H1 (cell line): ENCODE results near the gene GRM7. TPM values are rescaled to one million over a fixed set of nuclear protein-coding genes. Genes with fewer than 3 reads are reported as not detected.

Source experiments
- CTCF ChIA-PET: fragments of 300-600 bp; sonication (Branson Sonifier 250); formaldehyde crosslinking; loops from one replicate; lab custom pipeline; 2021; ENCODE audit not compliant: partially characterized antibody; lab: Charles Lee
- POLR2A ChIA-PET: fragments of 300-600 bp; sonication (Branson Sonifier 250); formaldehyde crosslinking; loops from one replicate; lab custom pipeline; 2021; ENCODE audit warnings: inconsistent platforms; ENCODE audit not compliant: partially characterized antibody; lab: Charles Lee
- DNase-seq, 2 experiments: peaks; one replicate each; pipeline versions ENCODE4 v3.0.0 to v3.0.0-alpha.2; 2010 to 2022; ENCODE audit warnings: low spot score in 2 of 2, low read depth in 1 of 2, mixed read lengths in 1 of 2
- FAIRE-seq: peaks from 2 replicates; lab custom pipeline; 2011; peaks lifted over from hg19 to GRCh38; lab: Jason Lieb, UNC
- H2AFZ ChIP-seq: 2 replicates; pipeline ENCODE4 v1.8.1; 2012; ENCODE audit warnings: low read length, inconsistent platforms
- H2AK5ac ChIP-seq: 2 replicates; pipeline ENCODE4 v1.6.1; 2013; ENCODE audit warnings: low read depth, low read length
- H2BK120ac ChIP-seq: replicated peaks from 2 replicates; pipeline ENCODE3; 2013; ENCODE audit warnings: low read depth, low read length, inconsistent platforms
- H2BK12ac ChIP-seq: 2 replicates; pipeline ENCODE4 v1.6.1; 2013; ENCODE audit warnings: low read depth, low read length
- H2BK15ac ChIP-seq: 2 replicates; pipeline ENCODE4 v1.6.1; 2013; ENCODE audit warnings: low read length
- H2BK20ac ChIP-seq: 2 replicates; pipeline ENCODE4 v1.6.1; 2013; ENCODE audit warnings: low read length
- H2BK5ac ChIP-seq: 2 replicates; pipeline ENCODE4 v1.6.1; 2013; ENCODE audit warnings: low read depth, low read length
- H3K14ac ChIP-seq: 2 replicates; pipeline ENCODE4 v1.6.1; 2013; ENCODE audit warnings: inconsistent platforms; ENCODE audit not compliant: insufficient read length
- H3K18ac ChIP-seq: 2 replicates; pipeline ENCODE4 v1.6.1; 2013; ENCODE audit warnings: low read length; ENCODE audit errors: extremely low read depth
- H3K23ac ChIP-seq: 2 replicates; pipeline ENCODE4 v1.6.1; 2013; ENCODE audit warnings: inconsistent platforms; ENCODE audit not compliant: insufficient read length
- H3K23me2 ChIP-seq: 2 replicates; pipeline ENCODE4 v1.6.1; 2013; ENCODE audit warnings: low read depth, low read length
- H3K27ac ChIP-seq: 2 replicates; pipeline ENCODE4 v1.6.1; 2011; ENCODE audit warnings: low read depth, low read length, inconsistent platforms
- H3K27me3 ChIP-seq, 4 experiments: replicated peaks in 1 of 4; 1 replicate in 1 of 4; 2 replicates in 3 of 4; pipeline versions ENCODE4 v1.6.1 to v1.8.1; 2011 to 2013; ENCODE audit warnings: low read length in 3 of 4, mild to moderate bottlenecking in 3 of 4, inconsistent platforms in 2 of 4, mixed read lengths in 2 of 4, moderate library complexity in 1 of 4; ENCODE audit not compliant: control insufficient read depth in 3 of 4, insufficient read depth in 3 of 4; ENCODE audit errors: extremely low read depth in 1 of 4
- H3K36me3 ChIP-seq, 4 experiments: 2 replicates each; pipeline versions ENCODE4 v1.6.1 to v1.8.1; 2011 to 2013; ENCODE audit warnings: mild to moderate bottlenecking in 4 of 4, low read length in 3 of 4, moderate library complexity in 2 of 4, control low read depth in 1 of 4, inconsistent platforms in 1 of 4; ENCODE audit not compliant: insufficient read depth in 4 of 4, control insufficient read depth in 2 of 4
- H3K4ac ChIP-seq: replicated peaks from 2 replicates; pipeline ENCODE3; 2013; ENCODE audit warnings: low read length, low read depth, mixed read lengths, inconsistent platforms; ENCODE audit not compliant: insufficient read length
- H3K4me1 ChIP-seq, 4 experiments: replicated peaks in 1 of 4; 1 replicate in 1 of 4; 2 replicates in 3 of 4; pipeline versions ENCODE4 v1.6.1 to v1.8.1; 2011 to 2013; ENCODE audit warnings: low read length in 3 of 4, inconsistent platforms in 2 of 4, mixed read lengths in 1 of 4; ENCODE audit not compliant: insufficient read depth in 4 of 4, control insufficient read depth in 3 of 4
- H3K4me2 ChIP-seq, 2 experiments: 2 replicates each; pipeline versions ENCODE4 v1.6.1 to v1.8.1; 2011 to 2013; ENCODE audit warnings: low read depth in 2 of 2, low read length in 2 of 2, control low read depth in 1 of 2, inconsistent platforms in 1 of 2, mild to moderate bottlenecking in 1 of 2; ENCODE audit not compliant: insufficient read depth in 1 of 2
- H3K4me3 ChIP-seq, 4 experiments: fragments of 200-600, 300-600 bp in 1 of 4; sonication (generic), shearing (Covaris generic), sonication (Bioruptor Twin) in 1 of 4; 2 replicates each; pipeline versions ENCODE4 v1.5.1 to v1.8.1; 2011 to 2016; ENCODE audit warnings: low read length in 4 of 4, low read depth in 3 of 4, control low read depth in 2 of 4, inconsistent platforms in 2 of 4, mild to moderate bottlenecking in 2 of 4, mixed read lengths in 1 of 4, moderate library complexity in 1 of 4; ENCODE audit not compliant: insufficient read depth in 2 of 4; ENCODE audit errors: extremely low read depth in 1 of 4
- H3K56ac ChIP-seq: replicated peaks from 2 replicates; pipeline ENCODE3; 2013; ENCODE audit warnings: low read depth, mild to moderate bottlenecking, mixed read lengths, low read length, inconsistent platforms; ENCODE audit not compliant: insufficient read length
- H3K79me1 ChIP-seq: 2 replicates; pipeline ENCODE4 v1.6.1; 2013; ENCODE audit warnings: low read depth, low read length, control low read depth
- H3K79me2 ChIP-seq, 2 experiments: 2 replicates each; pipeline versions ENCODE4 v1.6.1 to v1.8.1; 2012 to 2013; ENCODE audit warnings: low read length in 2 of 2, mild to moderate bottlenecking in 2 of 2, inconsistent platforms in 1 of 2; ENCODE audit not compliant: insufficient read depth in 2 of 2, control insufficient read depth in 1 of 2
- H3K9ac ChIP-seq, 4 experiments: replicated peaks in 1 of 4; 1 replicate in 1 of 4; 2 replicates in 3 of 4; pipeline versions ENCODE4 v1.6.1 to v1.8.1; 2011 to 2013; ENCODE audit warnings: low read depth in 3 of 4, low read length in 3 of 4, control low read depth in 2 of 4, mild to moderate bottlenecking in 2 of 4, moderate library complexity in 2 of 4, inconsistent platforms in 1 of 4; ENCODE audit errors: extremely low read depth in 1 of 4
- H3K9me3 ChIP-seq, 2 experiments: 2 replicates each; pipeline versions ENCODE4 v1.6.1 to v1.8.1; 2012 to 2013; ENCODE audit warnings: mild to moderate bottlenecking in 2 of 2, moderate library complexity in 2 of 2, control low read depth in 1 of 2, inconsistent platforms in 1 of 2, low read depth in 1 of 2, low read length in 1 of 2, mixed read lengths in 1 of 2; ENCODE audit not compliant: insufficient read depth in 2 of 2
- H4K20me1 ChIP-seq, 2 experiments: replicated peaks in 1 of 2; 2 replicates each; pipeline versions ENCODE3 to v1.8.1; 2011 to 2013; ENCODE audit warnings: inconsistent platforms in 2 of 2, low read length in 2 of 2, mild to moderate bottlenecking in 1 of 2; ENCODE audit not compliant: insufficient read depth in 2 of 2, control insufficient read depth in 1 of 2
- H4K5ac ChIP-seq: 2 replicates; pipeline ENCODE4 v1.6.1; 2013; ENCODE audit warnings: low read length, low read depth, mixed read lengths, inconsistent platforms; ENCODE audit not compliant: insufficient read length
- H4K8ac ChIP-seq: 2 replicates; pipeline ENCODE4 v1.8.0; 2013; ENCODE audit warnings: mild to moderate bottlenecking, moderate library complexity, low read length, inconsistent platforms; ENCODE audit not compliant: insufficient read depth; ENCODE audit errors: extremely low read depth
- H4K91ac ChIP-seq: replicated peaks from 2 replicates; pipeline ENCODE3; 2013; ENCODE audit warnings: low read length, mixed read lengths, inconsistent platforms; ENCODE audit not compliant: insufficient read length
- BCL11A ChIP-seq, 2 experiments: IDR thresholded peaks; one replicate each; pipeline ENCODE4 v1.6.1; 2011; ENCODE audit warnings: low read depth in 2 of 2, low read length in 2 of 2, mild to moderate bottlenecking in 2 of 2
- CEBPB ChIP-seq: IDR thresholded peaks from 2 replicates; pipeline ENCODE4 v1.6.1; 2012; ENCODE audit warnings: low read depth, low read length
- CTCF ChIP-seq, 3 experiments: IDR thresholded peaks; 1 replicate in 2 of 3; 2 replicates in 1 of 3; pipeline versions ENCODE4 v1.5.1 to v1.6.1; 2011; ENCODE audit warnings: low read length in 3 of 3, mild to moderate bottlenecking in 3 of 3, inconsistent platforms in 2 of 3, low read depth in 1 of 3, moderate library complexity in 1 of 3; ENCODE audit not compliant: insufficient read depth in 1 of 3; ENCODE audit errors: control extremely low read depth in 1 of 3
- GABPA ChIP-seq: IDR thresholded peaks from 2 replicates; pipeline ENCODE4 v1.6.1; 2011; ENCODE audit warnings: mild to moderate bottlenecking, low read length, moderate library complexity, borderline replicate concordance; ENCODE audit not compliant: insufficient read depth
- RAD21 ChIP-seq, 2 experiments: IDR thresholded peaks in 1 of 2; conservative IDR thresholded peaks in 1 of 2; 2 replicates each; pipeline ENCODE4 v1.6.1; 2011; ENCODE audit warnings: low read depth in 2 of 2, low read length in 2 of 2, improper control_type of control experiment in 1 of 2, inconsistent platforms in 1 of 2, mild to moderate bottlenecking in 1 of 2, moderate library complexity in 1 of 2
- TCF12 ChIP-seq: IDR thresholded peaks from 2 replicates; pipeline ENCODE4 v1.6.1; 2011; ENCODE audit warnings: low read depth, mild to moderate bottlenecking, low read length
- WGBS, 2 experiments: shearing (Covaris generic) in 1 of 2; methylation state at CpG; one replicate each; pipeline versions ENCODE4 v1.1.6 to v1.1.7; 2013 to 2015; ENCODE audit warnings: low lambda C conversion rate in 2 of 2, mixed read lengths in 2 of 2, inconsistent platforms in 1 of 2, low coverage in 1 of 2, missing lambda C conversion rate in 1 of 2; ENCODE audit not compliant: insufficient replicate concordance in 2 of 2, insufficient coverage in 1 of 2, insufficient read length in 1 of 2; ENCODE audit errors: extremely low coverage in 1 of 2, missing lambda C conversion rate in 1 of 2; 5-methylcytosine and 5-hydroxymethylcytosine counted together
- polyA plus RNA-seq, 7 experiments: library from polyadenylated mRNA; depleted of rRNA in 3 of 7; stranded (reverse) in 5 of 7; unstranded in 2 of 7; fragments of >200 nt in 5 of 7; fragments of 200-250 nt in 2 of 7; gene quantifications; 1 replicate in 5 of 7; 2 replicates in 1 of 7; 4 replicates in 1 of 7; pipeline versions ENCODE4 v1.2.1 to v1.2.3, GENCODE V29; 2011 to 2013; ENCODE audit warnings: missing spikeins in 2 of 7, mixed read lengths in 2 of 7
- total RNA-seq: library from RNA; stranded (reverse); fragmentation: NEBNext Ultra II Directional; extraction: Animal tissue kit (Norgen Biotek cat#: 25700); gene quantifications from 2 replicates; pipeline ENCODE4 v1.2.1, GENCODE V29; 2021

Gene GRM7
- total and polyA plus RNA-seq, 2 of the 8 experiments (the other 6 are each of a cell fraction or from before 2014, with no cell fraction given), result 0.17 to 0.24 TPM

- no peak overlapping the region for H3K4ac ChIP-seq
Observed at GRCh38 chr3:7630925-7631324, 770.0 kb downstream of the GRM7 start.

More at GRCh38 chr3:7630925-7631324, 770.0 kb downstream of the GRM7 start:
- no peaks in the 10 kb centered on the region for H3K9me3 ChIP-seq
- H4K5ac ChIP-seq, result no peak overlapping the region
- H3K56ac ChIP-seq, result no peak overlapping the region
- no peak overlapping the region for H2BK5ac ChIP-seq
- no peak overlapping the region for H3K18ac ChIP-seq
- H2BK15ac ChIP-seq, result no peak overlapping the region
- H4K91ac ChIP-seq, result no peak overlapping the region
- no peak overlapping the region for H3K9ac ChIP-seq
- H4K20me1 ChIP-seq, result no peaks in the 10 kb centered on the region
- no peak overlapping the region for H3K14ac ChIP-seq
- no peaks in the 10 kb centered on the region for H3K79me2 ChIP-seq
- no peak overlapping the region for H2AK5ac ChIP-seq
- H3K79me1 ChIP-seq, result no peaks in the 10 kb centered on the region
- no peak overlapping the region for H3K4me2 ChIP-seq
- no peak overlapping the region for H2AFZ ChIP-seq
- FAIRE-seq, result no peak
- H2BK12ac ChIP-seq, result no peak overlapping the region
- no peak overlapping the region for H3K27ac ChIP-seq
- no peak overlapping the region for H3K4me3 ChIP-seq
- POLR2A ChIA-PET, result no interaction called here
- no peaks in the 10 kb centered on the region for H3K36me3 ChIP-seq
- no peaks in the 10 kb centered on the region for H3K23me2 ChIP-seq
- H3K23ac ChIP-seq, result no peak overlapping the region
- no peak overlapping the region for H2BK20ac ChIP-seq
- TF ChIP-seq BCL11A (IDR thresholded peaks at IDR 0.05; ENCODE audit: low read depth in 2 of 2, low read length in 2 of 2), result no peak
- peak in 2 of 3 experiments; percentile 17 to 26; a peak in 2 of 4 replicates for TF ChIP-seq CTCF (IDR thresholded peaks at IDR 0.05; ENCODE audit: control extremely low read depth in 1 of 3, insufficient read depth in 1 of 3, low read depth in 1 of 3, low read length in 3 of 3)
- TF ChIP-seq TCF12, result no peak
- TF ChIP-seq RAD21 (IDR thresholded peaks at IDR 0.05 in 1 of 2, conservative IDR thresholded peaks at IDR 0.05 in 1 of 2; ENCODE audit: low read depth in 2 of 2, low read length in 2 of 2), result peak in 1 of 2 experiments; percentile 18; a peak in 2 of 4 replicates
- TF ChIP-seq CEBPB, result no peak
- TF ChIP-seq GABPA, result no peak
- WGBS, 2 experiments, result 91% methylated on average over 4 of the region's 4 CpGs; no CpG with 5 or more reads in 1 of the 2 experiments
- CTCF ChIA-PET, result interaction anchor here (1.4 kb wide), 1 partner anchor 18 kb away, joined by 3 read pairs; no protein-coding TSS in a partner anchor
- H3K27me3 ChIP-seq, result no peaks in the 10 kb centered on the region
- H3K4me1 ChIP-seq, result no peaks in the 10 kb centered on the region
- H2BK120ac ChIP-seq, result no peak overlapping the region
- DNase-seq, result no peak
- no peak overlapping the region for H4K8ac ChIP-seq
